LNCAP (cell line): Measurements from ENCODE around the gene VPS37D.

Experiments
- TF ChIP-seq, protein P1 (sequence below): fragments of 450-650 bp; IDR thresholded peaks from 2 replicates; pipeline ENCODE4 v1.5.1; 2017; ENCODE audit warnings: mild to moderate bottlenecking

VPS37D gene, protein sequence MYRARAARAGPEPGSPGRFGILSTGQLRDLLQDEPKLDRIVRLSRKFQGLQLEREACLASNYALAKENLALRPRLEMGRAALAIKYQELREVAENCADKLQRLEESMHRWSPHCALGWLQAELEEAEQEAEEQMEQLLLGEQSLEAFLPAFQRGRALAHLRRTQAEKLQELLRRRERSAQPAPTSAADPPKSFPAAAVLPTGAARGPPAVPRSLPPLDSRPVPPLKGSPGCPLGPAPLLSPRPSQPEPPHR

DNA sequence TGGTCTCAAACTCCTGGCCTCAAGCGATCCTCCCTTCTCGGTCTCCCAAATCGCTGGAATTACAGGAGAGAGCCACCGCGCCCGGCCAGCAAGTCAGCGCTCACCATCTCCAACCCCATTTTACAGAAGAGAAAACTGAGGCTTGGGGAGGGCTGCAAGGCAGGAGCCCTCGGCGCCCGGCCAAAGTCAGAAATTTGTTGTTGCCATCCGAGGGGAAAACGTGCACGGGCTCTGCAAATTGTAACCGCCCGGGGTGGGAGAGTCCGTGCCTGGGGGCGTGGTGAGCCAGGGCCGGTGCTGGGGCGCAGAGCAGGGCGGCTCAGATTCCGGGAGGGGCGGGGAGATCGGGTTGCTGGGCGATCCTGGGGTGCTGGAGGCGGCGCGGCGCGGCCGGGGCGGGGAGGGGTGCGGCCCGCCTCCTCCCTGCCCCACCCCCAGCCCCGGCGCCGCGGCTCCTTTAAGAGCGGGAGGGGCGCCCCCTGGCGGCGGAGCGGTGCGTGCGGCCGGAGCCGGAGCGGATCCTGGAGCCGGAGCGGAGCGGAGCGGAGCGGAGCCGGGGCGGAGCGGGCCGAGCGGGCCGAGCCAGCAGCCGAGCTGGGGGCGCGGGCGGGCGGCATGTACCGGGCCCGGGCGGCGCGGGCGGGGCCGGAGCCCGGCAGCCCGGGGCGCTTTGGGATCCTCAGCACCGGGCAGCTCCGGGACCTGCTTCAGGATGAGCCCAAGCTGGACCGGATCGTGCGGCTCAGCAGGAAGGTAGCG, at the start of gene VPS37D:
Gene VPS37D (plus strand): TSS at position 488 of the 759 bp plus-strand sequence. CDS start 128 bp downstream, at position 616.
- TF ChIP-seq, protein P1, sequence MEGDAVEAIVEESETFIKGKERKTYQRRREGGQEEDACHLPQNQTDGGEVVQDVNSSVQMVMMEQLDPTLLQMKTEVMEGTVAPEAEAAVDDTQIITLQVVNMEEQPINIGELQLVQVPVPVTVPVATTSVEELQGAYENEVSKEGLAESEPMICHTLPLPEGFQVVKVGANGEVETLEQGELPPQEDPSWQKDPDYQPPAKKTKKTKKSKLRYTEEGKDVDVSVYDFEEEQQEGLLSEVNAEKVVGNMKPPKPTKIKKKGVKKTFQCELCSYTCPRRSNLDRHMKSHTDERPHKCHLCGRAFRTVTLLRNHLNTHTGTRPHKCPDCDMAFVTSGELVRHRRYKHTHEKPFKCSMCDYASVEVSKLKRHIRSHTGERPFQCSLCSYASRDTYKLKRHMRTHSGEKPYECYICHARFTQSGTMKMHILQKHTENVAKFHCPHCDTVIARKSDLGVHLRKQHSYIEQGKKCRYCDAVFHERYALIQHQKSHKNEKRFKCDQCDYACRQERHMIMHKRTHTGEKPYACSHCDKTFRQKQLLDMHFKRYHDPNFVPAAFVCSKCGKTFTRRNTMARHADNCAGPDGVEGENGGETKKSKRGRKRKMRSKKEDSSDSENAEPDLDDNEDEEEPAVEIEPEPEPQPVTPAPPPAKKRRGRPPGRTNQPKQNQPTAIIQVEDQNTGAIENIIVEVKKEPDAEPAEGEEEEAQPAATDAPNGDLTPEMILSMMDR = peak; percentile 90

DNA sequence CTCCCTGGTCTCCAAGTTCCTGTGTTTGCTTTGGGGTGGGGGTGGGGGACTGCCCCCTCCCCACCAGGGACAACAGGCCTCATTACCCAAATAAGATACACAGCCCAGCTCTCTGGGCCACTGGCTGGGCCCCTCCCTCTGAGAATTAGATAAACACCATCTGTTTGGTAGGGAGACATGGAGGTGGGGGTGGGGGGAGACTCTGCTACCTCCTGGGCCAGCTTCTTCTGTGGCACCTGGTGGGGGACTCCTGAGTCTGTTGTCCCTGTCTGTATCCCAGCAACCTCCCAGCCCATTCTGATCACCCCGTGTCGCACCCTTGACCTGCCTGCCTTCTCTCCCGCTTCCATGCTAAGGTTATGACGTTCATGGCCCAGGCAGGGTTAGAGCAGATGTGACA, 49.1 kb upstream of the VPS37D start:
- TF ChIP-seq, protein P1 = no peak

DNA sequence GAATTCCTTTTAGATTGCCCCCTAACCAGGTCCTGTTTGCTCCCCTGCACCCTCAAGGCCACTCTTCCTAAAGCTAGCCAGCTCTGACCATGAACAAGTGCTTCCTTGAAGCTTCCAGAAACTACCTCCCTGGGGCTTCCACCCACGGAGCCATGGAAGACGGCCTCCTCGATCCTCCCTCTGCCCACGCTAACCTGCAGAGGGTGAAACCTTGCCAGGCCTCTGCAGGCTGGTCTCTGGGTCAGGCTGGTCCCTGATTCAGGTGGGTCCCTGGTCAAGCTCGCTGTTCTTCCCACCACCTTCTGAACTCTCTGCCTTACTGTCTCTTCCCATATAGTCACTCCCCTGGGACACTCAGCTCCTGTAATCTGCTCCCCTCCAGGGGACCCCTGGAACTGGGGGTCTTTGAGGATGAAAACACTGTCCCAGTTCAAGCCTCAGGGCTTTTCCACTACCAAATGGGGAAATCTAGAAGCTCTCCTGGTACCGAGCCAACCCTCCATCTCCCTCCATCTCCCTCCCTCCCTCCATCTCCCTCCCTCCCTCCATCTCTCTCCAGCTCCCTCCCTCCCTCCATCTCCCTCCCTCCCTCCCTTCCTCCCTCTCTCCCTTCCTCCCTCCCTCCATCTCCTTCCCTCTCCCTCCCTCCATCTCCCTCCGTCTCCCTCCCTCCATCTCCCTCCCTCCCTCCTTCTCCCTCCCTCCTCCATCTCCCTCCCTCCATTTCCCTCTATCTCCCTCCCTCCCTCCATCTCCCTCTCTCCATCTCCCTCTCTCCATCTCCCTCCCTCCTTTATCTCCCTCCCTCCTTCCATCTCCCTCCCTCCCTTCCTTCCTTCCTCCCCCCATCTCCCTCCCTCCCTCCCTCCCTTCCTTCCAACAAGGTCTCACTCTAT, 46.2 kb upstream of the VPS37D start:
- TF ChIP-seq, protein P1 = no peak

DNA sequence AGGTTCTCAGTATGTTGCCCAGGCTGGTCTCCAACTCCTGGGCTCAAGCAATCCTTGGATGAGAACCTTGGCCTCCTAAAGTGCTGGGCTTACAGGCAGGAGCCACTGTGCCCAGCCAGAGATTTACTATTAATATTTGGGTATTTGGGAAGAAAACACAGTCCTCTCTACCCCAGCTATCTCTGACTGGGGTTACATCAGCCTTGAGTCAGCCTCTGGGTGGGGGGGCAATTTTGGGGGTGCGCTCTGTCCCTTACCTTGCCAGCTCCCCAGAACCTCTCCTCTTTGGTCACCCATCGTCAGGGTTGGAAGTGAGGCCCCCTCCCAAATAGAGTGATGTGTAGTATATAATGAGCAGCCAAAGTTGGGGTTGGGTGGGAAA, 45.1 kb upstream of the VPS37D start:
- TF ChIP-seq, protein P1 = no peak

DNA sequence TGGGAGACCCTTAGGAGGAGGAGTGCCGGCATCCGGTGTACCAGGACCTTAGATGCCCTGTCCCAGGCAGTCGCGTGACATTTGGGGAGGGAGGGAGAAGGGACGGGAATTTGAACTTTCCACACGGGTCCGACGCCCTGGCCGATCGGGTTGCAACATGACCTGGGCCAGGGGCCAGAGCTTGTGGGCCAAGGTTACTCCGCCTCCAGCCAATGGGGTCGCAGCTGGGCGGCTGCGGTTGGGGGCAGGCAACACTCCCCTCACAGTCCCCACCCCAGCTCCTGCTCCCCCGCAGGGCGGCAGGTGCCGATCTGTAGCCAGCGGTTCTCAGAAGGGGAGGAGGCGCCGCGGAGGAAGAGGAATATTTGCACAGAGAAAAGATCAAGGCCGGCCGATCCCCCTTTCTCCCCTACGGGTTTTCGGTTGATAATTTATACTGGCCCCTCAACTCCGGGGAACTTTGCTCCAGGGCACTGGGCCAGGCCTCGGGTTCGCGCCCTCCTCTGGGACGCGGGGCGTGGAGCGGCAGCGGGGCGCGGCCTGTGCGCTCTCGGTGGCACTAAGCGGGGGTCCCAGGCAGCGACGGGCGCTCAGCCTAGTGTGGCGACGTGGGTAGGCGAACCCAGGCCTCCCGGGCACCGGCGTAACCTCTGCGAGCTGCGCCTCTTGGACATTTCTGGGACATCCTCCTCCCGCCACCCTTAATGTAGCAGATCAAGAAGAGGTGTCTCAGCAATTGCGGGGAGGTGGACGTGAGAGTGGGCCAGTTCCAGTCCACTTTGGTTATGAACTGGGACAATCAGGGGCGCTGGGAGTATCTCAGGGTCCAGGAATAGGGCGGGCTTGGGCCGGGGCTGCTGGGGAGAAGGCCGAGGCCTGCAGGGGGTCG, 44.5 kb upstream of the VPS37D start:
- TF ChIP-seq, protein P1 = no peak

DNA sequence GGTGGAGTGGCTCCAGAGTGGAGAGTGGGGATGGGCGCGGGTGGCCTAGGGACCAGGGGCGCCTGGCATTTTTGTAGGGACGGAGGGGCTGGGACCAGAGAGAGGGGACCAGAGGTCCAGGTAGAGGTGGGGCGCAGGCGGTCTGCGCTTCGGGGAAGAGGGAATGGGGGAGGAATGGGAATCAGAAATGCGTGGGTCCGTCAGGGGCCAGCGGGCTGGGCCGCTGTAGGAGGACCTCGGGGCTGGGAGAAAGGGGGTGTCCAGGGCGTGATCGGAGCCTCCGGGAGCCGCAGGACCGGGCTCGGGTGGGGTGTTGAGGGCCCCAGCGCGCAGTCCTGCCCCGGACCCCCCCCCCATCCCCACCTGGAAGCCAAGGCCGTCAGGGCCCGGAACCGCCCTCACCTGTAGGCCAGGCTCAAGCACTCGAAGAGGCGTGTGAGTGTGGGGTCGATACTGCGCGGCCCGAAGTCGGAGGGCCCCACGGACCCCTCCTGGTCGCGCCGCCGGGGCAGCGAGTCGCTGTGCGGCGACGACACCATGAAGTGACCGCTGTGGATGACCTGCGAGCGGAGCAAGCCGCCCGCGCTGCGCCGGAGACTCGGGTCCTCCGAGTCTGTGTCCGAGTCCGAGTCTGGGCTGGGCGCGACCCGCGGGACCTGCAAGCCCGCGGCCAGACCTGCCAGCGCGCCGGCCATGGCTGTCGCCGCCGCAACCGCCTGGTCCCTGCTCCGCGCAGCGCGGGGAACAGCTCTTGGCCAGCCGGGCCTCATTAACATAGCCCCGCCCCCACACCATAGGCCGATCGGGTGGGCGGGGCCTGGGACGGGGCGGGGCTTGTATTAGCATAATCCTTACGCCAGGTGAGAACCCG, 43.6 kb upstream of the VPS37D start, which contains the start of gene MLXIPL:
Gene MLXIPL (minus strand): TSS at position 725 of the 871 bp plus-strand sequence. CDS start 30 bp downstream, at position 695.
- TF ChIP-seq, protein P1 = no peak
